ENCODE results near the gene FARSA. TPM values are rescaled to one million over a fixed set of nuclear protein-coding genes. Genes with fewer than 3 reads are reported as not detected.

FARSA gene
- total RNA-seq, 1 donor from 2014 or later: 37.6 TPM

GRCh38 chr19:12884202-12884601, 49.3 kb downstream of the FARSA start:
- no peak for ATAC-seq
- intact Hi-C loops (cut with DNase I): no loop called here
- DNase-seq (ENCODE audit: missing footprints): no peak

GRCh38 chr19:12882589-12882988, 50.9 kb downstream of the FARSA start:
- ATAC-seq: no peak
- no peak for DNase-seq (ENCODE audit: missing footprints)
- intact Hi-C loops (cut with DNase I): no loop called here

DNA sequence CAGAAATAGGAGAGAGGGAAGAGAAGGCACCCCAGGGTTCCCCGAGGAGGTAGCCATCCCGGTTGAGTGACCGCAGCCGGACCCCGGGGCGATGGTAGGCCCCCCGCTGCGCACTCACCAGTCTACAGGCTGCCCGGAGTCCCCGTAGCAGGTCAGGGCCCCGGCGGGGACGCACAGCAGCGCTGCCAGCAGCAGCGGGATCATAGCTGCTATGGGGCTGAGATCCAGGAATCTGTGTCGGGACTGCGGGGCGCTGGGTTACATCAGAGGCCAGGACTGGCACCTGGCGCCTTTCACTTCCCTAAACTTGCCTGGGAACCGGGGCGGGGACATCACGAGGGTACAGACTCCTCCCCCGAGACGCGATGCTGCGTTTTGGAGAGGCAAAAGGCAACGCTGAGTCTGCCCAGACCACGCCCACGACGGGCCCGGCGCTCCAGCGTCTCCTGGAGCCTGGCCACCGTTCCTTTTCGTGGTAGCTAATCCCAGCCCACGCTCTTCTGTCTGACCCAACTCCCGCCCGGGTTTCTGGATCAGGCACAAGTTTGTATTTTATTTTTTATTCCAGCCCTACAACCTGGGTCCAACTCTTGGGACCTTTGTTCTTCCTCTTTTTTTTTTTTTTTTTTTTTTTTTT, 52.2 kb downstream of the FARSA start, which contains the start of gene DNASE2:
DNASE2 (minus strand) TSS at position 278 of the 637 bp plus-strand sequence; CDS start at position 204, 74 bp downstream.
- ATAC-seq: peak; percentile 96
- peak; percentile 98 for DNase-seq (ENCODE audit: missing footprints)
- intact Hi-C loops (cut with DNase I): no loop called here

GRCh38 chr19:12880551-12881171, 52.9 kb downstream of the FARSA start:
- peak; percentile 32 for ATAC-seq
- intact Hi-C loops (cut with DNase I): no loop called here
- DNase-seq (ENCODE audit: missing footprints): no peak

DNA sequence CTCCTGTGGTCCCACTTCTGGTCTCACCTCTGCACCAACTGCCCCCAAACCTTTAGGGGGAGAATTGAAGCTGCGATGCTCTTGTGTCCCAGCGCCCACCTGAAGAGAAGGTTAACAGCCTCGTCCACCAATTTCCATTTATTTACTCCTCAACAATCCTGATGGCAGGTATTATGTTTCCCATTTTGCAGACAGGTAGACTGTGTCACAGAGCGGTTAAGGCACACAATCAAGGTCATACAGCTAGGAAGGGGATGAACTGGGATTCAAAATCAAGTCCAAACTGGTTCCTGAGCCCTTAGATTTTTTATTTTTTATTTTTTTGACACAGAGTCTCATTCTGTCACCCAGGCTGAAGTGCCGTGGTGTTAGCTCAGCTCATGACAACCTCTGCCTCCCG, 58.4 kb downstream of the FARSA start:
- ATAC-seq (no peak), DNase-seq (ENCODE audit: missing footprints) (no peak)
- intact Hi-C loops (cut with DNase I): no loop called here

- ATAC-seq: no peak
Observed at GRCh38 chr19:12873891-12874745, 59.4 kb downstream of the FARSA start.

DNA sequence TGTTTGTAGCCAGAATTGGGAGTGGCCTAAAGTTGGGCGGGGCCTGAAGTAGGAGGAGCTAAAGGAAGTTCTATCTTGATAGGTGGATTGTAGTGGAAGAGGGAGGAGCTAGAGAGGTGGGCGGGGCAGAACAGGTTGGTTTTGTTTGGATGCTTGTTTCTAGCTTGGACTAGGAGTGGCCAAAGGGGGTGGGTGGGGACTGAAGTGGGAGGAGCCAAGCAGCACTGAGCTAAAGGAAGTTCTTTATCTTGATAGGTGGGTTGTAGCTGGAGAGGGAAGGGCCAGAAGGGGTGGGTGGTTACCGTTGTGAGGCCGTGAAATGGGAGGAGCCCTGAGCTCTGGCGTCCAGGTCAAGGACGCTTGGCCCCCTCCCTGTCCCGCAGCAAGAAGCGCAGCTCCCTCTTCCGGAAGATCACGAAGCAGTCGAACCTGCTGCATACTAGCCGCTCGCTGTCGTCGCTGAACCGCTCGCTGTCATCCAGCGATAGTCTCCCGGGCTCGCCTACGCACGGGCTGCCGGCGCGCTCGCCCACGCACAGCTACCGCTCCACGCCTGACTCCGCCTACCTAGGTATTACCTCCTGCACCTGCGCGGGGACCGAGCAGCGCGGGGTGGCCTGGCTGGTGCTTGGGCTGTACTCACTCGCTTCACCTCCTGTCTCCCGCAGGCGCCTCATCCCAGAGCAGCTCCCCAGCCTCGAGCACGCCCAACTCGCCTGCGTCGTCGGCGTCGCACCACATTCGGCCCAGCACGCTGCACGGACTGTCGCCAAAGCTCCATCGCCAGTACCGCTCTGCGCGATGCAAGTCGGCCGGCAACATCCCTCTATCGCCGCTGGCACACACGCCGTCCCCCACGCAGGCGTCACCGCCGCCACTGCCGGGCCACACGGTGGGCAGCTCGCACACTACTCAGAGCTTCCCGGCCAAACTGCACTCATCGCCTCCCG, 60.3 kb downstream of the FARSA start:
- DNase-seq (ENCODE audit: missing footprints) (no peak), ATAC-seq (peak; percentile 69)
- intact Hi-C loops (cut with DNase I): no loop called here

More at GRCh38 chr19:12873891-12874745, 59.4 kb downstream of the FARSA start:
- no peak for DNase-seq (ENCODE audit: missing footprints)
- intact Hi-C loops (cut with DNase I): no loop called here

Small RNA genes lying within 50 kb of the gene (microRNA-seq; reads per million reads assigned to microRNA genes)
- gene MIR5695: not detected
- 1.1 reads per million for gene MIR6515

Other genes starting within 250 kb of the FARSA start
- not detected for gene GNG14, start 245.7 kb downstream of the FARSA start, total RNA-seq
- gene FBXW9, start 237.1 kb downstream of the FARSA start, total RNA-seq: 1.7 TPM
- gene TNPO2, start 209.8 kb downstream of the FARSA start, total RNA-seq: 35.1 TPM
- gene TRIR, start 199.0 kb downstream of the FARSA start, total RNA-seq: 133 TPM
- 65.8 TPM for gene GET3, start 196.2 kb downstream of the FARSA start, total RNA-seq
- gene BEST2, start 181.9 kb downstream of the FARSA start, total RNA-seq: not detected
- gene HOOK2, start 158.2 kb downstream of the FARSA start, total RNA-seq: 51.6 TPM
- 25.0 TPM for gene JUNB, start 142.2 kb downstream of the FARSA start, total RNA-seq
- 692 TPM for gene PRDX2, start 131.9 kb downstream of the FARSA start, total RNA-seq
- gene THSD8, start 131.6 kb downstream of the FARSA start, total RNA-seq: 1.7 TPM
- gene RNASEH2A, start 127.1 kb downstream of the FARSA start, total RNA-seq: 6.3 TPM
- gene RTBDN, start 99.1 kb downstream of the FARSA start, total RNA-seq: not detected
- gene MAST1, start 95.2 kb downstream of the FARSA start, total RNA-seq: 0.22 TPM
- gene DNASE2, start 52.3 kb downstream of the FARSA start, total RNA-seq: 18.8 TPM
- gene KLF1, start 46.5 kb downstream of the FARSA start, total RNA-seq: not detected
- 33.4 TPM for gene GCDH, start 42.6 kb downstream of the FARSA start, total RNA-seq
- not detected for gene SYCE2, start 14.4 kb downstream of the FARSA start, total RNA-seq
- gene CALR, start 4.9 kb upstream of the FARSA start, total RNA-seq: 496 TPM
- 171 TPM for gene RAD23A, start 12.2 kb upstream of the FARSA start, total RNA-seq
- gene GADD45GIP1, start 23.5 kb upstream of the FARSA start, total RNA-seq: 33.7 TPM
- gene DAND5, start 35.9 kb upstream of the FARSA start, total RNA-seq: 9.9 TPM
- 159 TPM for gene NFIX, start 61.8 kb upstream of the FARSA start, total RNA-seq
- 9.4 TPM for gene LYL1, start 169.1 kb upstream of the FARSA start, total RNA-seq
- gene TRMT1, start 183.0 kb upstream of the FARSA start, total RNA-seq: 21.1 TPM
- 54.0 TPM for gene NACC1, start 184.6 kb upstream of the FARSA start, total RNA-seq
- gene STX10, start 216.7 kb upstream of the FARSA start, total RNA-seq: 34.5 TPM
- 18.8 TPM for gene IER2, start 216.7 kb upstream of the FARSA start, total RNA-seq

Data from Right ventricle myocardium inferior (tissue), 1 donor.